ENCODE data around the gene RAPGEF6.

The RAPGEF6 gene

DNA sequence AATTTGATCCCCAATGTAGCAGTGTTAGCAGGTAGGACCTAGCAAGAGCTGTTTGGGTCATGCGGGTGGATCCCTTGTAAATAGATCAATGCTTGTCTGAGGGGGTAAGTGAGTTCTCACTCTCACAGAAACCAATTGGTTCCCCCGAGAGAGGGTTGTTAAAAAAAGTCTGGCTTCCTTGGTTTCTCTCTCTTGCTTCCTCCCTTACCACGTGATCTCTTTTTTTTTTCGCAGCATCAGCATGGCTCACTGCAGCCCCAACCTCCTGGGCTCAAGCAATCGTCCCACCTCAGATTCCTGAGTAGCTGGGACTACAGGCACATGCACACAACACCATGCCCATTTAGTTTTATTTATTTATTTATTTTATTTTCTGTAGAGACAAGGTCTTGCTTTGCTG, 26.4 kb downstream of the RAPGEF6 start:
- no peak for ATAC-seq
- TF ChIP-seq ZC3H10 (CRISPR knock-in tag; IDR thresholded peaks at IDR 0.05) (no peak), RARB (CRISPR knock-in tag; IDR thresholded peaks at IDR 0.05) (no peak), ARNTL (CRISPR knock-in tag; IDR thresholded peaks at IDR 0.05; ENCODE audit: borderline replicate concordance, low read depth) (no peak), ZNF565 (CRISPR knock-in tag; conservative IDR thresholded peaks at IDR 0.05; ENCODE audit: low read depth) (no peak), ISL1 (CRISPR knock-in tag; IDR thresholded peaks at IDR 0.05) (no peak), ZFP3 (CRISPR knock-in tag; IDR thresholded peaks at IDR 0.05) (no peak), ESRRG (CRISPR knock-in tag; IDR thresholded peaks at IDR 0.05) (no peak), ZNF8 (CRISPR knock-in tag; IDR thresholded peaks at IDR 0.05) (no peak), CSDC2 (CRISPR knock-in tag; IDR thresholded peaks at IDR 0.05) (no peak), TOX (CRISPR knock-in tag; IDR thresholded peaks at IDR 0.05; ENCODE audit: borderline replicate concordance) (no peak), BACH2 (CRISPR knock-in tag; IDR thresholded peaks at IDR 0.05; ENCODE audit: borderline replicate concordance) (no peak), ZNF70 (CRISPR knock-in tag; IDR thresholded peaks at IDR 0.05) (no peak), SNAI2 (CRISPR knock-in tag; IDR thresholded peaks at IDR 0.05) (no peak), PPARA (CRISPR knock-in tag; IDR thresholded peaks at IDR 0.05; ENCODE audit: borderline replicate concordance) (no peak), GLIS3 (CRISPR knock-in tag; IDR thresholded peaks at IDR 0.05) (no peak)
- TF ChIP-seq, protein P1, sequence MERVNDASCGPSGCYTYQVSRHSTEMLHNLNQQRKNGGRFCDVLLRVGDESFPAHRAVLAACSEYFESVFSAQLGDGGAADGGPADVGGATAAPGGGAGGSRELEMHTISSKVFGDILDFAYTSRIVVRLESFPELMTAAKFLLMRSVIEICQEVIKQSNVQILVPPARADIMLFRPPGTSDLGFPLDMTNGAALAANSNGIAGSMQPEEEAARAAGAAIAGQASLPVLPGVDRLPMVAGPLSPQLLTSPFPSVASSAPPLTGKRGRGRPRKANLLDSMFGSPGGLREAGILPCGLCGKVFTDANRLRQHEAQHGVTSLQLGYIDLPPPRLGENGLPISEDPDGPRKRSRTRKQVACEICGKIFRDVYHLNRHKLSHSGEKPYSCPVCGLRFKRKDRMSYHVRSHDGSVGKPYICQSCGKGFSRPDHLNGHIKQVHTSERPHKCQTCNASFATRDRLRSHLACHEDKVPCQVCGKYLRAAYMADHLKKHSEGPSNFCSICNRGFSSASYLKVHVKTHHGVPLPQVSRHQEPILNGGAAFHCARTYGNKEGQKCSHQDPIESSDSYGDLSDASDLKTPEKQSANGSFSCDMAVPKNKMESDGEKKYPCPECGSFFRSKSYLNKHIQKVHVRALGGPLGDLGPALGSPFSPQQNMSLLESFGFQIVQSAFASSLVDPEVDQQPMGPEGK (CRISPR knock-in tag; IDR thresholded peaks at IDR 0.05; ENCODE audit: borderline replicate concordance): no peak
- TF ChIP-seq, protein P2, sequence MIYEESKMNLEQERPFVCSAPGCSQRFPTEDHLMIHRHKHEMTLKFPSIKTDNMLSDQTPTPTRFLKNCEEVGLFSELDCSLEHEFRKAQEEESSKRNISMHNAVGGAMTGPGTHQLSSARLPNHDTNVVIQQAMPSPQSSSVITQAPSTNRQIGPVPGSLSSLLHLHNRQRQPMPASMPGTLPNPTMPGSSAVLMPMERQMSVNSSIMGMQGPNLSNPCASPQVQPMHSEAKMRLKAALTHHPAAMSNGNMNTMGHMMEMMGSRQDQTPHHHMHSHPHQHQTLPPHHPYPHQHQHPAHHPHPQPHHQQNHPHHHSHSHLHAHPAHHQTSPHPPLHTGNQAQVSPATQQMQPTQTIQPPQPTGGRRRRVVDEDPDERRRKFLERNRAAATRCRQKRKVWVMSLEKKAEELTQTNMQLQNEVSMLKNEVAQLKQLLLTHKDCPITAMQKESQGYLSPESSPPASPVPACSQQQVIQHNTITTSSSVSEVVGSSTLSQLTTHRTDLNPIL (CRISPR knock-in tag; IDR thresholded peaks at IDR 0.05; ENCODE audit: low read depth): no peak
- TF ChIP-seq, protein P3, sequence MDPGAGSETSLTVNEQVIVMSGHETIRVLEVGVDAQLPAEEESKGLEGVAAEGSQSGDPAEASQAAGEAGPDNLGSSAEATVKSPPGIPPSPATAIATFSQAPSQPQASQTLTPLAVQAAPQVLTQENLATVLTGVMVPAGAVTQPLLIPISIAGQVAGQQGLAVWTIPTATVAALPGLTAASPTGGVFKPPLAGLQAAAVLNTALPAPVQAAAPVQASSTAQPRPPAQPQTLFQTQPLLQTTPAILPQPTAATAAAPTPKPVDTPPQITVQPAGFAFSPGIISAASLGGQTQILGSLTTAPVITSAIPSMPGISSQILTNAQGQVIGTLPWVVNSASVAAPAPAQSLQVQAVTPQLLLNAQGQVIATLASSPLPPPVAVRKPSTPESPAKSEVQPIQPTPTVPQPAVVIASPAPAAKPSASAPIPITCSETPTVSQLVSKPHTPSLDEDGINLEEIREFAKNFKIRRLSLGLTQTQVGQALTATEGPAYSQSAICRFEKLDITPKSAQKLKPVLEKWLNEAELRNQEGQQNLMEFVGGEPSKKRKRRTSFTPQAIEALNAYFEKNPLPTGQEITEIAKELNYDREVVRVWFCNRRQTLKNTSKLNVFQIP (CRISPR knock-in tag; IDR thresholded peaks at IDR 0.05; ENCODE audit: borderline replicate concordance, low read depth): no peak
- TF ChIP-seq, protein P4, sequence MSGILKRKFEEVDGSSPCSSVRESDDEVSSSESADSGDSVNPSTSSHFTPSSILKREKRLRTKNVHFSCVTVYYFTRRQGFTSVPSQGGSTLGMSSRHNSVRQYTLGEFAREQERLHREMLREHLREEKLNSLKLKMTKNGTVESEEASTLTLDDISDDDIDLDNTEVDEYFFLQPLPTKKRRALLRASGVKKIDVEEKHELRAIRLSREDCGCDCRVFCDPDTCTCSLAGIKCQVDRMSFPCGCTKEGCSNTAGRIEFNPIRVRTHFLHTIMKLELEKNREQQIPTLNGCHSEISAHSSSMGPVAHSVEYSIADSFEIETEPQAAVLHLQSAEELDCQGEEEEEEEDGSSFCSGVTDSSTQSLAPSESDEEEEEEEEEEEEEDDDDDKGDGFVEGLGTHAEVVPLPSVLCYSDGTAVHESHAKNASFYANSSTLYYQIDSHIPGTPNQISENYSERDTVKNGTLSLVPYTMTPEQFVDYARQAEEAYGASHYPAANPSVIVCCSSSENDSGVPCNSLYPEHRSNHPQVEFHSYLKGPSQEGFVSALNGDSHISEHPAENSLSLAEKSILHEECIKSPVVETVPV (CRISPR knock-in tag; IDR thresholded peaks at IDR 0.05): no peak
- TF ChIP-seq, protein P5, sequence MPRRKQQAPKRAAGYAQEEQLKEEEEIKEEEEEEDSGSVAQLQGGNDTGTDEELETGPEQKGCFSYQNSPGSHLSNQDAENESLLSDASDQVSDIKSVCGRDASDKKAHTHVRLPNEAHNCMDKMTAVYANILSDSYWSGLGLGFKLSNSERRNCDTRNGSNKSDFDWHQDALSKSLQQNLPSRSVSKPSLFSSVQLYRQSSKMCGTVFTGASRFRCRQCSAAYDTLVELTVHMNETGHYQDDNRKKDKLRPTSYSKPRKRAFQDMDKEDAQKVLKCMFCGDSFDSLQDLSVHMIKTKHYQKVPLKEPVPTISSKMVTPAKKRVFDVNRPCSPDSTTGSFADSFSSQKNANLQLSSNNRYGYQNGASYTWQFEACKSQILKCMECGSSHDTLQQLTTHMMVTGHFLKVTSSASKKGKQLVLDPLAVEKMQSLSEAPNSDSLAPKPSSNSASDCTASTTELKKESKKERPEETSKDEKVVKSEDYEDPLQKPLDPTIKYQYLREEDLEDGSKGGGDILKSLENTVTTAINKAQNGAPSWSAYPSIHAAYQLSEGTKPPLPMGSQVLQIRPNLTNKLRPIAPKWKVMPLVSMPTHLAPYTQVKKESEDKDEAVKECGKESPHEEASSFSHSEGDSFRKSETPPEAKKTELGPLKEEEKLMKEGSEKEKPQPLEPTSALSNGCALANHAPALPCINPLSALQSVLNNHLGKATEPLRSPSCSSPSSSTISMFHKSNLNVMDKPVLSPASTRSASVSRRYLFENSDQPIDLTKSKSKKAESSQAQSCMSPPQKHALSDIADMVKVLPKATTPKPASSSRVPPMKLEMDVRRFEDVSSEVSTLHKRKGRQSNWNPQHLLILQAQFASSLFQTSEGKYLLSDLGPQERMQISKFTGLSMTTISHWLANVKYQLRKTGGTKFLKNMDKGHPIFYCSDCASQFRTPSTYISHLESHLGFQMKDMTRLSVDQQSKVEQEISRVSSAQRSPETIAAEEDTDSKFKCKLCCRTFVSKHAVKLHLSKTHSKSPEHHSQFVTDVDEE (CRISPR knock-in tag; IDR thresholded peaks at IDR 0.05): no peak

DNA sequence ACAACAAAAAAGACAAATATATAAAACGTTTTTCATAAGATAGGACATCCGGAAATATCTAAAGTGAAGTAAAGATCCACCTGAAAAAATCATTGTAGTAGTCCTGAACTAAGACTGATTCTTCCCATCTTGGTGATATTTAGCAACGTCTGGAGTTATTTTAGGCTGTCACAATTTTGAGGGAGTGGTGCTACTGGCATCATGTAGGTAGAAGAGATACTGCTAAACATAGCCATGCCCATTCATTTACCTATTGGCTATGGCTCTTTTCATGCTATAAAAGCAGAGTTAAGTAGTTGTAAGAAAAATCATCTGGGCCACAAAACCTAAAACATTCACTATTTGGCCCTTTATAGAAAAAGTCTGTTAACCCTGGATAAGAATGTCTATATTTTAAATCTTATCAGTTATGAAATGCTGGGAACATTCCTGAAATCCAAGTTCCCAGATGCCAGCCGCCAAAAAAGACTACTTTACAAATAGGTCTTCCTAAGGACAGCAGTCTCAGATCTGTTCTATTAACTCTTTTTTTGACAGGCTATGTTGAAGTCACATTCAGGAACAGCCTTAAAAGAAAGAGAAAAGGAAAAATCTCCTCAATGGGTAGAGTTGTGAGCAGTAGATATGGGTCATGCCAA, 27.0 kb downstream of the RAPGEF6 start:
- TF ChIP-seq, protein P1 (CRISPR knock-in tag; IDR thresholded peaks at IDR 0.05; ENCODE audit: borderline replicate concordance): no peak
- TF ChIP-seq GLIS3 (CRISPR knock-in tag; IDR thresholded peaks at IDR 0.05): no peak
- peak; percentile 23; the same call in 1 of the 2 replicates for TF ChIP-seq ISL1 (CRISPR knock-in tag; IDR thresholded peaks at IDR 0.05)
- TF ChIP-seq SNAI2 (CRISPR knock-in tag; IDR thresholded peaks at IDR 0.05): no peak
- no peak for ATAC-seq
